OCI-LY1 (cell line): ENCODE data around the gene TTYH3.

Experiments used
- CTCF ChIP-seq: fragments of 200-600 bp; sonication (generic), shearing (Covaris generic); IDR thresholded peaks from 2 replicates; pipeline ENCODE4 v1.5.1; 2017; ENCODE audit warnings: mild to moderate bottlenecking, antibody characterized with exemption, low read length, moderate library complexity, mixed read lengths
- EZH2 ChIP-seq: fragments of 200-600 bp; sonication (generic), shearing (Covaris generic); IDR thresholded peaks from 2 replicates; pipeline ENCODE4 v1.8.0; 2017; ENCODE audit warnings: borderline replicate concordance, mixed run types, mild to moderate bottlenecking, antibody characterized with exemption, low read length, moderate library complexity, mixed read lengths

GRCh38 chr7:2597273-2597640 lies 34.5 kb upstream of the TTYH3 start:
- no peak for TF ChIP-seq EZH2
- TF ChIP-seq CTCF: no peak
